Vagina (tissue), 2 donors: ENCODE measurements around the gene RANBP17. TPM values are rescaled to one million over a fixed set of nuclear protein-coding genes. Genes with fewer than 3 reads are reported as not detected.
"Not testable (repeated sequence)": the region's sequence is repeated elsewhere in the genome, so short reads cannot be mapped to it uniquely, and the experiment has no call there.

Source experiments
- DNase-seq, 2 donors: peaks; one replicate each; pipeline ENCODE4 v3.0.0-alpha.2; 2017; ENCODE audit errors: extremely low spot score in 2 of 2
- H3K27ac ChIP-seq: fragments of 200-600 bp; sonication (generic); one replicate; pipeline ENCODE4 v1.5.1; 2019
- H3K27me3 ChIP-seq: fragments of 200-600 bp; sonication (generic); one replicate; pipeline ENCODE4 v1.5.1; 2019
- H3K36me3 ChIP-seq, 2 donors: fragments of 200-600 bp; sonication (generic); one replicate each; pipeline ENCODE4 v1.5.1; 2017 to 2019
- H3K4me1 ChIP-seq: fragments of 200-600 bp; sonication (generic); one replicate; pipeline ENCODE4 v1.5.1; 2019
- H3K4me3 ChIP-seq, 2 donors: fragments of 200-600 bp; sonication (generic); 1 replicate in 1 of 2; 2 replicates in 1 of 2; pipeline ENCODE4 v1.5.1; 2016 to 2019
- H3K9me3 ChIP-seq: fragments of 200-600 bp; sonication (generic); one replicate; pipeline ENCODE4 v1.5.1; 2019
- POLR2A ChIP-seq, 2 donors: fragments of 450-650 bp; IDR thresholded peaks; one replicate each; pipeline ENCODE4 v1.6.1; 2017; ENCODE audit warnings: antibody characterized with exemption in 2 of 2, mild to moderate bottlenecking in 2 of 2, moderate library complexity in 2 of 2
- POLR2AphosphoS5 ChIP-seq, 2 donors: sonication (generic); formaldehyde crosslinking; IDR thresholded peaks; one replicate each; pipeline ENCODE4 v1.9.0; 2017; ENCODE audit warnings: antibody characterized with exemption in 2 of 2, mild to moderate bottlenecking in 2 of 2, low read depth in 1 of 2; ENCODE audit not compliant: insufficient read depth in 1 of 2
- intact Hi-C: fragments of 100-400 bp; cut with DNase I; formaldehyde crosslinking; loops from one replicate; pipeline ENCODE4 v1.15.1; 2023
- total RNA-seq: library from RNA; depleted of rRNA; stranded (reverse); fragments of >200 nt; gene quantifications from one replicate; pipeline ENCODE4 v1.2.3, GENCODE V29; 2016
- TF ChIP-seq, protein P1 (sequence below), 3 experiments: fragments of 450-650 bp in 2 of 3; fragments of 200-600 bp in 1 of 3; sonication (generic) in 1 of 3; IDR thresholded peaks; one replicate each; pipeline ENCODE4 v1.5.1; 2017 to 2019; ENCODE audit warnings: antibody characterized with exemption in 3 of 3, mild to moderate bottlenecking in 2 of 3, moderate library complexity in 2 of 3

The RANBP17 gene
- total RNA-seq, 1 donor from 2014 or later = 5.4 TPM

- Histone ChIP-seq H3K36me3 (no peaks in the 10 kb centered on the region), H3K4me3 (no peak overlapping the region), H3K27me3 (no peaks in the 10 kb centered on the region), H3K27ac (no peak overlapping the region), H3K9me3 (peaks cover 5% of the 10 kb centered on the region), H3K4me1 (no peaks in the 10 kb centered on the region)
- intact Hi-C loops = no loop called here
- TF ChIP-seq POLR2A (IDR thresholded peaks at IDR 0.05) = no peak
- TF ChIP-seq, protein P1, sequence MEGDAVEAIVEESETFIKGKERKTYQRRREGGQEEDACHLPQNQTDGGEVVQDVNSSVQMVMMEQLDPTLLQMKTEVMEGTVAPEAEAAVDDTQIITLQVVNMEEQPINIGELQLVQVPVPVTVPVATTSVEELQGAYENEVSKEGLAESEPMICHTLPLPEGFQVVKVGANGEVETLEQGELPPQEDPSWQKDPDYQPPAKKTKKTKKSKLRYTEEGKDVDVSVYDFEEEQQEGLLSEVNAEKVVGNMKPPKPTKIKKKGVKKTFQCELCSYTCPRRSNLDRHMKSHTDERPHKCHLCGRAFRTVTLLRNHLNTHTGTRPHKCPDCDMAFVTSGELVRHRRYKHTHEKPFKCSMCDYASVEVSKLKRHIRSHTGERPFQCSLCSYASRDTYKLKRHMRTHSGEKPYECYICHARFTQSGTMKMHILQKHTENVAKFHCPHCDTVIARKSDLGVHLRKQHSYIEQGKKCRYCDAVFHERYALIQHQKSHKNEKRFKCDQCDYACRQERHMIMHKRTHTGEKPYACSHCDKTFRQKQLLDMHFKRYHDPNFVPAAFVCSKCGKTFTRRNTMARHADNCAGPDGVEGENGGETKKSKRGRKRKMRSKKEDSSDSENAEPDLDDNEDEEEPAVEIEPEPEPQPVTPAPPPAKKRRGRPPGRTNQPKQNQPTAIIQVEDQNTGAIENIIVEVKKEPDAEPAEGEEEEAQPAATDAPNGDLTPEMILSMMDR (IDR thresholded peaks at IDR 0.05) = no peak
- no peak for TF ChIP-seq POLR2AphosphoS5 (IDR thresholded peaks at IDR 0.05; ENCODE audit: insufficient read depth in 1 of 2, low read depth in 1 of 2)
- DNase-seq = no peak
These were observed 1.8 kb downstream of the RANBP17 start for GRCh38 chr5:170863646-170864045.

DNA sequence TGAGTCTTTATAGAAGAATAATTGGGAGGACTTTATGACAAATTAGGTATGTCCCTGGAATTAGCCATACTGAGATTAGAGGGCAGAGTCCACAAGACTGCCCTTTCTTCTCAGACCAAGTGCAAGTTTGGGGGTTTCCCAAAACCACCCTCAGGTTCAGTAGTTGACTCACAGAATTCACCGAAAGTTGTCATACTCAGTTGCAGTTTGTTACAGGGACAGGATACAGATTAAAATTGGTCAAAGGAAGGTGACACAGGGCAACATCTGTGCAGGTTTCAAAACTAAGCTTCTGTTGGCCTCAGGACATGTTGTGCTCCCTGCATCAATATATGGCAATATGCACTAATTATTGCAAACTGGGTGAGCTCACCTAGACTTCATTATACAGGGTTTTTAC, 3.8 kb downstream of the RANBP17 start:
- DNase-seq = no peak
- intact Hi-C loops = no loop called here
- Histone ChIP-seq H3K4me3 (no peak overlapping the region), H3K27ac (no peak overlapping the region), H3K36me3 (no peaks in the 10 kb centered on the region), H3K4me1 (no peaks in the 10 kb centered on the region), H3K27me3 (no peaks in the 10 kb centered on the region), H3K9me3 (peaks cover 2% of the 10 kb centered on the region)
- TF ChIP-seq POLR2A (IDR thresholded peaks at IDR 0.05) (no peak), POLR2AphosphoS5 (IDR thresholded peaks at IDR 0.05; ENCODE audit: insufficient read depth in 1 of 2, low read depth in 1 of 2) (no peak)
- TF ChIP-seq, protein P1 (IDR thresholded peaks at IDR 0.05) = no peak

DNA sequence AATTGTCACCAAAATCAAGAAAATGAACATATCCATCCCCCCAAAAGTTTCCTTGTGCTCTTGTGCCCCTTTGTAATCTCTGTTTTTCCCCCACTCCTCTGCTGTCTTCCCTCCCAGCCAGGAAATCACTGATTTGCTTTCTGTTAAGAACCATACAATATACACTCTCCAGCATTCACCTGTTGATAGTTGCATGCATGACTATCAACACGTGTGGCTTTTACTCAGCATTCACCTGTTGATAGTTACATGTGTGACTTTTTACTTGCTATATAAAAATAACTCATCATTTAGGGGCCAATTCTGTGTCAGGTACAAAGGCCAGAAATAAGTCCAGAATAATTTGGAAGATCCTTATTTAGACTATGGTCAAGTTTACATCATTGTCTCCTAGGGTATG, 6.0 kb downstream of the RANBP17 start:
- H3K27me3 ChIP-seq = no peaks in the 10 kb centered on the region
- no peaks in the 10 kb centered on the region for H3K4me1 ChIP-seq
- H3K36me3 ChIP-seq = no peaks in the 10 kb centered on the region
- H3K27ac ChIP-seq = no peak overlapping the region
- H3K9me3 ChIP-seq = no peaks in the 10 kb centered on the region
- TF ChIP-seq POLR2A (IDR thresholded peaks at IDR 0.05) (no peak), POLR2AphosphoS5 (IDR thresholded peaks at IDR 0.05; ENCODE audit: insufficient read depth in 1 of 2, low read depth in 1 of 2) (no peak)
- TF ChIP-seq, protein P1 (IDR thresholded peaks at IDR 0.05) = no peak
- no peak overlapping the region for H3K4me3 ChIP-seq
- DNase-seq = no peak
- intact Hi-C loops = no loop called here

DNA sequence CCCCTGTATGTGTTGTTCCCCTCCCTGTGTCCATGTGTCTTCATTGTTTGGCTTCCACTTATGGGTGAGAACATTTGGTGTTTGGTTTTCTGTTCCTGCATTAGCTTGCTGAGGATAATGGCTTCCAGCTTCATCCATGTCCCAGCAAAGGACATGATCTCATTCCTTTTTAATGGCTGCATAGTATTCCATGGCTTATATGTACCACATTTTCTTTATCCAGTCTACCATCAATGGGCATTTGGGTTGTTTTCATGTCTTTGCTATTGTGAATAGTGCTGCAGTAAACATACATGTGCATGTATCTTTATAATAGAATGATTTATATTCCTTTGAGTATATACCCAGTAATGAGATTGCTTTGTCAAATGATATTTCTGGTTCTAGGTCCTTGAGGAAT, 8.6 kb downstream of the RANBP17 start:
- H3K4me3 ChIP-seq, intact Hi-C loops, H3K9me3 ChIP-seq, H3K27me3 ChIP-seq, H3K27ac ChIP-seq, DNase-seq, H3K4me1 ChIP-seq, H3K36me3 ChIP-seq: not testable (repeated sequence)

DNA sequence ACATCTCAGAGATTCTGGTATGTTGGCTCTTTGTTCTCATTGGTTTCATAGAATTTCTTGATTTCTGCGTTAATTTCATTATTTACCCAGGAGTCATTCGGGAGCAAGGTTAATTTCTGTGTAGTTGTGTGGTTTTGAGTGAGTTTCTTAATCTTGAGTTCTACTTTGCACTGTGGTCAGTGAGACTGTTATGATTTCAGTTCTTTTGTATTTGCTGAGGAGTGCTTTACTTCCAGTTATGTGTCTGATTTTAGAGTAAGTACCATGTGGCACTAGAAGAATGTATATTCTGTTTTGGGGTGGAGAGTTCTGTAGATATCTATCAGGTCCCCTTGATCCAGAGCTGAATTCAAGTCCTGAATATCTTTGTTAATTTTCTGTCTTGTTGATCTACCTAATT, 12.2 kb downstream of the RANBP17 start:
- Histone ChIP-seq H3K27ac (no peak overlapping the region), H3K4me1 (no peaks in the 10 kb centered on the region), H3K9me3 (no peaks in the 10 kb centered on the region), H3K27me3 (no peaks in the 10 kb centered on the region), H3K4me3 (no peak overlapping the region), H3K36me3 (no peaks in the 10 kb centered on the region)
- TF ChIP-seq POLR2A (IDR thresholded peaks at IDR 0.05) (no peak), POLR2AphosphoS5 (IDR thresholded peaks at IDR 0.05; ENCODE audit: insufficient read depth in 1 of 2, low read depth in 1 of 2) (no peak)
- TF ChIP-seq, protein P1 (IDR thresholded peaks at IDR 0.05) = no peak
- DNase-seq = no peak
- intact Hi-C loops = no loop called here

DNA sequence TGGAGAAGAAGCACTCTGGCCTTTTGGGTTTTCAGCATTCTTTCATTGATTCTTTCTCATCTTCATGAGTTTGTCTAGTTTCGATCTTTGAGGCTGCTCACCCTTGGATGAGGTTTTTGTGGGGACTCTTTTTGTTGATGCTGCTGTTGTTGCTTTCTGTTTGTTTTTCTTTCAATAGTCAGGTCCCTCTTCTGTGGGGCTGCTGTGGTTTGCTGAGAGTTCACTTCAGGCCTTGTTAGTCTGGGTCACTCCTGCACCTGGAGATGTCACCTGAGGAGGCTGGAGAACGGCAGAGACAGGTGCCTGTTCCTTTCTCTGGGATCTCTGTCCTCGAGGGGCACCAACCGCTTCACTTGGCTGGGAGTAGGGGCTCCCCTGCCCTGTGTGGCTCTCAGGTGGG, 14.0 kb downstream of the RANBP17 start:
- Histone ChIP-seq H3K4me1 (no peaks in the 10 kb centered on the region), H3K27ac (no peak overlapping the region), H3K4me3 (no peak overlapping the region), H3K9me3 (no peaks in the 10 kb centered on the region), H3K36me3 (no peaks in the 10 kb centered on the region), H3K27me3 (no peaks in the 10 kb centered on the region)
- no peak for DNase-seq
- no peak for TF ChIP-seq POLR2A (IDR thresholded peaks at IDR 0.05)
- TF ChIP-seq, protein P1 (IDR thresholded peaks at IDR 0.05) = no peak
- TF ChIP-seq POLR2AphosphoS5 (IDR thresholded peaks at IDR 0.05; ENCODE audit: insufficient read depth in 1 of 2, low read depth in 1 of 2) = no peak
- intact Hi-C loops = no loop called here
